ENCODE data around the gene C5orf22. TPM values are rescaled to one million over a fixed set of nuclear protein-coding genes. Genes with fewer than 3 reads are reported as not detected.

C5orf22 gene
- 10 to 100 TPM; 25.2 to 30.6 TPM for total RNA-seq

DNA sequence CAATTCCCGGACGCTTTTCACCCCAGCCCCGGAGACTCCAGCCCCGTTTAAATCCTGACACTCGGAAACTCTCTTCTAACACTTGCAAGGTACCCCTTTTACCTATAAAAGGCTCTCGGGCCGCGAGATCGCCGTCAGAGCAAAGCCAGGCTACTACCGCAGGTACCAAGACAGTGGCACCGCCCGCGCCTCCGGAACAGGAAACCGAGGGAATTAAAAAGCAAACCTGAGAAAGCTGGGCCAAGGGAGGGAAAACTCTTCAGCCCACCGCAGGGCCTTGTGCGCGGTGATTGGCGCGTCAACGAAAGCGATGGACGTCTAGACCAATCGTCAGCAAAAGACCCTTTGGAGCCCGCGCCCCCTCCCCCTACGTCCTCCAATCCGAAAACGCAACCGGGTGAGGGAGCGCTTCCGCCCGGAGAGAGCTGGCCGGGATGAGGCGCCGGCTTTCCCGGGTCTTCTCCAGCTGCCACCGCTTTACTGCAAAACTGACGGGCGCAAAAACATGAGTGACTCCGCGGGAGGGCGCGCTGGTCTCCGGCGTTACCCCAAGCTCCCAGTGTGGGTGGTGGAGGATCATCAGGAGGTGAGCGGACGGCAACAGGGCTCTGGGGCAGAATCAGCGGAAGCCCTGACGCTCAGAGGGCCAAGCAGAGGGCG, at the start of gene C5orf22, which contains the start of gene DROSHA:
Gene C5orf22 (plus strand): TSS at position 414 of the 660 bp plus-strand sequence. CDS start 92 bp downstream, at position 506.
Gene DROSHA (minus strand): TSS at position 206 of the 660 bp plus-strand sequence. CDS start 3,034 bp downstream, outside the sequence.
- ChIA-PET CTCF (interaction anchor here (0.7 to 1.8 kb wide), 6 partner anchors 10 to 197 kb away, joined by 3 to 9 read pairs (median 4); no protein-coding TSS in a partner anchor), POLR2A (interaction anchor here (0.6 kb wide), 1 partner anchor 17 kb away, joined by 3 read pairs; no protein-coding TSS in a partner anchor)
- intact Hi-C loops (cut with DNase I, micrococcal nuclease) = loop anchor here (1.0 to 10.0 kb wide), 7 partner anchors 107 to 1909 kb away; partner anchors contain the start of genes GOLPH3 (in 1 of the 2), MTMR12 (in 1 of the 2), PDZD2 (in 1 of the 2) and SUB1 (in 1 of the 2)
- Mint-ChIP-seq H3K27ac (peak within 1 kb of the TSS; percentile 80), H3K27me3 (no peaks in the 10 kb centered on the region), H3K4me1 (peaks cover 39% of the 10 kb centered on the region), H3K9me3 (ENCODE audit: low read depth) (no peaks in the 10 kb centered on the region), H3K4me3 (peak within 1 kb of the TSS; percentile 82), H3K36me3 (ENCODE audit: low read depth) (peaks cover 40% of the 10 kb centered on the region)
- peak; percentile 96 for DNase-seq
- ATAC-seq = peak; percentile 97

DNA sequence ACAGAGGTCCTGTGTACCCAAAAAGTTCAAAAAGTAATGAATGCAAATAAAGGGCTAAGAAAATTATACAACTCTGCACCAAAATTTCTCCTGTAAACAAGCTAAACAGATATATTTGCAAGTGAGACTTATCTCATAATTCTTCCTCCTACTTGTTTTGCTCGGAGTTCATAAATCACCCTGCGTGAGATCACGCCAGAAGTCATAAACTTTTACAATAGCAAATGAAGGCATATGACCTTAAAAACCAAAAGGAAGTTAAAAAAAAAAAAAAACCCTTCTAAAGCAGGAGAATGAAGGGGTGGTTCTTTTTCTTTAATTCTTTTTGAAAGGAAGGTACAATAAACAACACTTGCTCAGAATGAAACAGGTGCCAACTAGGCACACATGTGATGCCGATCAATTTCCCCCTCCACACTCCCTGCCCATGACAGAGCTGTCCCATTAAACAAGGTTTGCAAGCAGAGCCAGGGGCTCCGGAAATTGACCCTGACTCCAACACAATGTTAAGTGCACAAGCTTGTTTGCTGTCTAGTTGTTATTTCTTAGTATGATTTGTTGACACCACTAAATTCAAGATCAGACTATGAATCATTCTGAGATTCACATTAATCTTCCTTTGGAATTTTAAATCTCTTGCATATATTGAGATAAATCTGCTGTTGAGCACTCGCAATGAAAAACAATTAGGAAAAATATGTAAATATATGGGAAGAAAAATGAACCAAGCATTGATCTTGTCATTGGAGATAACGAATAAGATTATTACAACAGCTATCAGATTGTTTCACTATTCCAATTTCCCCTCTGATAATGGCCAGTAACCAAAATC, 46.5 kb upstream of the C5orf22 start:
- intact Hi-C loops (cut with DNase I, micrococcal nuclease) = no loop called here
- no peak overlapping the region for H3K4me3 Mint-ChIP-seq
- ATAC-seq (no peak), DNase-seq (no peak)
- ChIA-PET CTCF (no interaction called here), POLR2A (no interaction called here)
- no peaks in the 10 kb centered on the region for H3K9me3 Mint-ChIP-seq (ENCODE audit: low read depth)
- peaks cover 52% of the 10 kb centered on the region for H3K36me3 Mint-ChIP-seq (ENCODE audit: low read depth)
- no peak overlapping the region for H3K27ac Mint-ChIP-seq
- no peaks in the 10 kb centered on the region for H3K27me3 Mint-ChIP-seq
- H3K4me1 Mint-ChIP-seq = no peaks in the 10 kb centered on the region

DNA sequence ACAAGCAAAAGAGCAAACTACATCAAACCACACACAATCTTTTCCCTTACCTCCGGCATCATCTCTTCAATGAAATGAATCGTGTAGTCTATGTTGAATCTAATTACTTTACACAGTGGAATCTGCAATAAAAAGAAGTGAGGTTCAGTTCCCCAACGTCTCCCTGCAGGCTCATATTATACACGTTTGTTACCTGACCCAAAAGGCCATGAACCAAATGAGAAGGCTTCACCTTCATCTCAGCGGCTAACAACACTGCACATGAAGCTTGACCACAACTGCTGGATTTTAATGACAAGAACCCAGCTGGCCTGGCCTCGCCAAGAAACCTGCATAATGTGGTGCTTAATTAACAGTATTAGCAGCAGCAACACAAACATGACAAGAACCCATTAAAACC, 45.7 kb upstream of the C5orf22 start:
- Mint-ChIP-seq H3K27ac (no peak overlapping the region), H3K36me3 (ENCODE audit: low read depth) (peaks cover 52% of the 10 kb centered on the region), H3K4me3 (no peak overlapping the region), H3K9me3 (ENCODE audit: low read depth) (no peaks in the 10 kb centered on the region), H3K27me3 (no peaks in the 10 kb centered on the region), H3K4me1 (no peaks in the 10 kb centered on the region)
- POLR2A ChIA-PET = no interaction called here
- DNase-seq (no peak), ATAC-seq (no peak)
- intact Hi-C loops (cut with DNase I, micrococcal nuclease) = no loop called here
- CTCF ChIA-PET = no interaction called here

DNA sequence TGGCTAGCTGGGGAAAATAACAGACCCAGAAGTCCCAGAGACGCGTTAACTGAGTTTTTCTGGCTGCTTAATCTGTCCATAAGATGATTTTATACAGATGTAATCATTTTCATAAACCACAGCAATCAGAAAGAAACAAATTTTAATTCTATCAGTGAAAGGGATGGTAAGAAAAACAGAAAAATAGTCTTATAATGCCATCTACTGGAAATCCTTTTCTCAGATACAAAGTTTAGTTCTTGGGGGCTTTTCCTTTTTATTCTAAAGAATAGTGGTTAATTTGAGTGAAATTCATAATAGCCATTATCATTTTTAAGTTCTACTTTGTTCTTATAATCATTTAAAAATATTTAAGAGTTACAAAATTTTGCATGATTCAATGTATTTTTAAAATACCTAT, 44.6 kb upstream of the C5orf22 start:
- no peak for ATAC-seq
- H3K9me3 Mint-ChIP-seq (ENCODE audit: low read depth) = no peaks in the 10 kb centered on the region

DNA sequence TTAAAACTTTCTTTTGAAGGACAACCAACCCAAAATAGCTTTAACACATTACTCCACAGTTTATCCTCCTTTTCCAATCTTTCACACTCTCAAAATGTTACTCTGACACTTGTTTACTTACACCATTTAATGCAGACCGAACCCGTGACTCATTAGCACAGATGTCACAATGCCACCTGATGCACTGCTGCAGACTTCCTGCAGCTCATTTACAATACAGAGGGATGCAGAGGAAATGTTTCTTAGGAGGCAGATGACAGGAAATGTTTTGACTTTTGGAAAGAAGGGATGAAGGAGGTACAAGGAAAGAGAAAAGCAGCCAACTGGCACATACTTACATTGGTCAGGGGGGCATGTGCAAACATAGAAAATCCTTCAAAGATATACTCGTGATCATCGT, 39.2 kb upstream of the C5orf22 start:
- CTCF ChIA-PET = interaction anchor here (1.2 kb wide), 1 partner anchor 48 kb away, joined by 3 read pairs; no protein-coding TSS in a partner anchor
- POLR2A ChIA-PET = no interaction called here
- Mint-ChIP-seq H3K27me3 (no peaks in the 10 kb centered on the region), H3K27ac (no peak overlapping the region), H3K9me3 (ENCODE audit: low read depth) (no peaks in the 10 kb centered on the region), H3K4me1 (no peaks in the 10 kb centered on the region), H3K4me3 (no peak overlapping the region), H3K36me3 (ENCODE audit: low read depth) (peaks cover 63% of the 10 kb centered on the region)
- no peak for DNase-seq
- intact Hi-C loops (cut with DNase I, micrococcal nuclease) = no loop called here
- no peak for ATAC-seq

More for the DNA sequence above, 44.6 kb upstream of the C5orf22 start:
- Mint-ChIP-seq H3K27me3 (no peaks in the 10 kb centered on the region), H3K4me3 (no peak overlapping the region), H3K4me1 (no peaks in the 10 kb centered on the region), H3K27ac (no peak overlapping the region), H3K36me3 (ENCODE audit: low read depth) (peaks cover 50% of the 10 kb centered on the region)
- ChIA-PET CTCF (no interaction called here), POLR2A (no interaction called here)
- intact Hi-C loops (cut with DNase I, micrococcal nuclease) = no loop called here
- DNase-seq = no peak

DNA sequence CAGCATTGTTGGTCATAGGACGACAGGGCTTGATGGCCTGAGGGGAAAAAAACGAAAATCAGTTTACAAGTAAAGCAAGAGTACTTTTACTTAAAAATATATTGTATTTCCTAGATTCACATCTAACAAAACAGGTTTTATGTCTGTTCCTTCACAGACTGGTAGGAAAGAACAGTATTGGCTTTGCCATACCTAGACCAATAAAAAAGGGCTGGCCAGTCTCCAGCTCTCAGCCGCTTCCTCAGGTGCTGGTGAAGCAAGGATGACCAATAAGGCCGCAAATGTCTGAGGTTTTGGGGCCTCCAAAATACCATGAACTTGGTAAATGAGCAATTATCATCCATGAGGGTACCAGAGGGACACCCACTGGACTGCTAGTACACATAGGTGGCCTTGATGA, 36.8 kb upstream of the C5orf22 start:
- POLR2A ChIA-PET = no interaction called here
- no peaks in the 10 kb centered on the region for H3K4me1 Mint-ChIP-seq
- ATAC-seq (no peak), DNase-seq (no peak)
- intact Hi-C loops (cut with DNase I, micrococcal nuclease) = no loop called here
- CTCF ChIA-PET = no interaction called here
- H3K27me3 Mint-ChIP-seq = no peaks in the 10 kb centered on the region
- H3K36me3 Mint-ChIP-seq (ENCODE audit: low read depth) = peaks cover 59% of the 10 kb centered on the region
- H3K9me3 Mint-ChIP-seq (ENCODE audit: low read depth) = no peaks in the 10 kb centered on the region
- H3K4me3 Mint-ChIP-seq = no peak overlapping the region
- no peak overlapping the region for H3K27ac Mint-ChIP-seq

DNA sequence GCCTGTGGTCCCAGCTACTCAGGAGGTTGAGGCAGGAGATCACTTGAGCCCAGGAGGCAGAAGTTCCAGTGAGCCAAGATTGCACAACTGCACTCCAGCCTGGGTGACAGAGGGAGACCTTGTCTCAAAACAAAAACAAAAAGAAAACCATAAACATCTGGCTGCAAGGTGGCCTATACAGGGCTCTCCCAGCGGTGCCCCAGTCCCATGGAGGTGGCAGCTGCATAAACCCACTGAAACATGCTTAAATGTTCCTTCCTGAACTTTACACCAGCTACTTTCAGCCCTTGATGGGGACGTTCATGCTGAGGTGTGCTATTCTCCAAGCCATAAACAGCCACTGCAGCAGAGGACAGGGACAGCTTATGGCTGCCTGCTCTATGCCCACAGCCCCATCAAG, 35.8 kb upstream of the C5orf22 start:
- CTCF ChIA-PET = interaction anchor here (0.9 kb wide), 1 partner anchor 33 kb away, joined by 3 read pairs; no protein-coding TSS in a partner anchor

DNA sequence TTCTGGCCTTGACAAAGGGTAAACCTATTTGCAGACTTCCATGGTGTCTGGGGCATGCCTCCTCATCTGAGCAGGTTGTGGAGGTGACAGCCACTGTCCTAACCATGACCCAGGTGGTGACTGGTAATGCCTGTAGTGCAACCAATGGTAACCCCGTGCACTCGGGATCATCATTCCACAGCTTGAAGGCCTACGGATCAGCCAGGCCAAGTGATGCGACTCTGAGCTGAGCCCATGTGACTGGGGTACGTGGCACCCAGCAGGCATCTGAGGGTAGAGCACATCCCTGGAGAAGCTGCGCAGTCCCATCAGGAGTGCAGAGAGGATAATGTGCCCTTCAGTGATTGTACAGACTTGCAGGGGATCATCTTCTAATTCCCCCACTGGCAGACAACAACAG, 35.2 kb upstream of the C5orf22 start:
- intact Hi-C loops (cut with DNase I, micrococcal nuclease) = no loop called here
- peaks cover 67% of the 10 kb centered on the region for H3K36me3 Mint-ChIP-seq (ENCODE audit: low read depth)
- no peaks in the 10 kb centered on the region for H3K27me3 Mint-ChIP-seq
- POLR2A ChIA-PET = no interaction called here
- H3K9me3 Mint-ChIP-seq (ENCODE audit: low read depth) = no peaks in the 10 kb centered on the region
- no peak overlapping the region for H3K4me3 Mint-ChIP-seq
- no peak overlapping the region for H3K27ac Mint-ChIP-seq
- DNase-seq (no peak), ATAC-seq (no peak)
- H3K4me1 Mint-ChIP-seq = no peaks in the 10 kb centered on the region
- CTCF ChIA-PET = interaction anchor here (0.5 to 0.9 kb wide), 3 partner anchors 17 to 34 kb away, joined by 3 read pairs; no protein-coding TSS in a partner anchor

More for the DNA sequence above, 35.8 kb upstream of the C5orf22 start:
- Mint-ChIP-seq H3K4me1 (no peaks in the 10 kb centered on the region), H3K36me3 (ENCODE audit: low read depth) (peaks cover 66% of the 10 kb centered on the region), H3K9me3 (ENCODE audit: low read depth) (no peaks in the 10 kb centered on the region), H3K4me3 (no peak overlapping the region), H3K27ac (no peak overlapping the region), H3K27me3 (no peaks in the 10 kb centered on the region)
- ATAC-seq (no peak), DNase-seq (no peak)
- POLR2A ChIA-PET = no interaction called here
- intact Hi-C loops (cut with DNase I, micrococcal nuclease) = no loop called here

DNA sequence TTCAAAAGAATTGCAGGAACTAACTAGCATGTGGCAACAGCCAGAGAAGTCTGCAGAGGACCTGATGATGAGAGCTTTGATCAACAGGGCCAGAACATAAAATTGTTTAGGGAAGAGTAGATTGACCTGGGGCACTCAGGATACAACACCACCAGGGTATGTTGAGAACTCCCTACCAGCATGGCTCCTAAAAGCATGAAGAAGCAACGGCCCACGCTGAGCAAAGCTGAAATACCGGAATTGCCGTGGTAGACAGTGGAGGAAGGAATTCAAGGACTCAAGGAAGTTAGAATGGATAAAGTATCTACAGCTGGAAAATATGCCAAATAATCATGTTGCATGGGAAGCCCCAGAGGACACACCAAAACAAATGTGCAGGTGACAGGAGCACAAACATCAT, 31.8 kb upstream of the C5orf22 start:
- no peak for ATAC-seq
- no peak overlapping the region for H3K27ac Mint-ChIP-seq
- H3K27me3 Mint-ChIP-seq = no peaks in the 10 kb centered on the region
- ChIA-PET POLR2A (no interaction called here), CTCF (interaction anchor here (0.6 kb wide), 1 partner anchor 556 kb away, joined by 3 read pairs; no protein-coding TSS in a partner anchor)
- no peaks in the 10 kb centered on the region for H3K4me1 Mint-ChIP-seq
- no peak for DNase-seq
- H3K4me3 Mint-ChIP-seq = no peak overlapping the region
- peaks cover 69% of the 10 kb centered on the region for H3K36me3 Mint-ChIP-seq (ENCODE audit: low read depth)
- intact Hi-C loops (cut with DNase I, micrococcal nuclease) = no loop called here
- no peaks in the 10 kb centered on the region for H3K9me3 Mint-ChIP-seq (ENCODE audit: low read depth)

DNA sequence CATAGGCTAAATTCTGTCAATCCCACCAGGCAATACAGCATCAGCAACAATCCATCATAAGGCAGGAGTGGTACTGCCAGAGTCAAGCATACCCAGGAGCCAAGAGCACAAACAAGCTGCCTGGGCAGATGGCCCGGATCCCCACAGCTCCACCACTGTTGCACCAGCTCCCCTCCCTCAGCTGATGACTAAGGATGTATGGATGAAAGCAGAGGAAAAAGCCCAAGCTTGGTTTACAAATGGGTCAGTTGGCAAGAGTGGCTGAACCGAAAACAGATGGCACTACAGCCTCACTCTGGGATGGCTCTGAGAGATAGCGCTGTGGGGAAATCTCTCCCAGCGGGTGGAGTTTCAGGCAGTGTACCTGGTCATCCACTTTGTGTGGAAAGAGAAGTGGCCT, 29.6 kb upstream of the C5orf22 start:
- H3K4me1 Mint-ChIP-seq = no peaks in the 10 kb centered on the region
- no peaks in the 10 kb centered on the region for H3K27me3 Mint-ChIP-seq
- DNase-seq (no peak), ATAC-seq (no peak)
- peaks cover 66% of the 10 kb centered on the region for H3K36me3 Mint-ChIP-seq (ENCODE audit: low read depth)
- ChIA-PET CTCF (no interaction called here), POLR2A (no interaction called here)
- no peak overlapping the region for H3K4me3 Mint-ChIP-seq
- intact Hi-C loops (cut with DNase I, micrococcal nuclease) = no loop called here
- no peaks in the 10 kb centered on the region for H3K9me3 Mint-ChIP-seq (ENCODE audit: low read depth)
- H3K27ac Mint-ChIP-seq = no peak overlapping the region

DNA sequence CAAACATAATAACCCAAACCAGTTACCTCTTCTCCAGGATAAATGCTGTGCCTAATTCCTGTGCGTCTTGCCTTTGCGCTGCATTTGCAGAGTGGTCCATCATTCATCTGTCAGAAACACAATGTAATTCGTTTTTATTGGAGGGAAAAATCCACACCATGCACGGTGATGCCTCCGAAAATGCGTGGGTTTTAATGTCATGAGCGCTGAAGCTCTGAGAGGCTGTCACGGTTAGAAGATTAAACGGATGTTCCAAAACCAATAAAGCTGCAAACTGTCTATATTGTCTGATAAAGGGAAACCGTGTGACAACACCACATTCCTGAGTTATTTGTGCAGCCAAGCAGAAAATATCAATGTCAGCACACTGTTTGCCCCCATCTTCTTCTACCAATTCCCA, 27.6 kb upstream of the C5orf22 start:
- DNase-seq (no peak), ATAC-seq (no peak)
- Mint-ChIP-seq H3K27ac (no peak overlapping the region), H3K4me1 (no peaks in the 10 kb centered on the region), H3K9me3 (ENCODE audit: low read depth) (no peaks in the 10 kb centered on the region), H3K4me3 (no peak overlapping the region), H3K36me3 (ENCODE audit: low read depth) (peaks cover 65% of the 10 kb centered on the region), H3K27me3 (no peaks in the 10 kb centered on the region)
- intact Hi-C loops (cut with DNase I, micrococcal nuclease) = no loop called here
- CTCF ChIA-PET = no interaction called here
- POLR2A ChIA-PET = no interaction called here

DNA sequence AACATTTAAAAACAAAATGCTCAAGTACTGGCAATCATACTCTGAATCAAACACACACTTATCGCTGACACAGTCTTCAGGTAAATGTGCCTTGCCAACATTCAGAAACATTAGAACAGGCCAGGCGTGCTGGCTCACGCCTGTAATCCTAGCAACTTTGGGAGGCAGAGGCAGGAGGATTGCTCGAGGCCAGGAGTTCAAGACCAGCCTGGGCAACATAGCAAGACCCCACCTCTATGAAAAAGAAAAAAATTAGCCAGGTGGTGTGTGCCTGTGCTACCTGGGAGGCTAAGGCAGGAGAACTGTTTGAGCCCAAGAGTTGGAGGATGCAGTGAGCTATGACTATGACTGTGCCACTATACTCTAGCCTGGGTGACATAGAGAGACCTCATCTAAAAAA, 20.8 kb upstream of the C5orf22 start:
- DNase-seq = no peak
- H3K36me3 Mint-ChIP-seq (ENCODE audit: low read depth) = peaks cover 65% of the 10 kb centered on the region

More for the DNA sequence above, 20.8 kb upstream of the C5orf22 start:
- POLR2A ChIA-PET = no interaction called here
- Mint-ChIP-seq H3K4me1 (no peaks in the 10 kb centered on the region), H3K9me3 (ENCODE audit: low read depth) (no peaks in the 10 kb centered on the region), H3K27ac (no peak overlapping the region), H3K27me3 (no peaks in the 10 kb centered on the region), H3K4me3 (no peak overlapping the region)
- CTCF ChIA-PET = no interaction called here
- intact Hi-C loops (cut with DNase I, micrococcal nuclease) = no loop called here
- ATAC-seq = no peak

Data from activated CD4-positive, alpha-beta T cell treated with anti-CD3 and anti-CD28 coated beads for 36 hours (primary cell).